HG03378 (cell line): Measurements from ENCODE around the gene PAQR4.
"Not testable (repeated sequence)": the region's sequence is repeated elsewhere in the genome, so short reads cannot be mapped to it uniquely, and the experiment has no call there.

Experiments
- ATAC-seq: cut with Tn5 transposase; IDR thresholded peaks from one replicate; pipeline ENCODE4 v1.9.1; 2021; ENCODE audit warnings: mild to moderate bottlenecking, moderate library complexity; ENCODE audit not compliant: unreplicated experiment

Gene PAQR4

GRCh38 chr16:2968738-2969544 is at the start of gene PAQR4:
Gene PAQR4 (plus strand): TSS chr16:2969348. CDS start chr16:2969675, 327 bp downstream.
- peak; percentile 52 for ATAC-seq

- ATAC-seq, result no peak
These were observed 49.5 kb upstream of the PAQR4 start for GRCh38 chr16:2919511-2920255.

GRCh38 chr16:2923481-2923880 is 45.7 kb upstream of the PAQR4 start:
- no peak for ATAC-seq

GRCh38 chr16:2924901-2925755 is 44.0 kb upstream of the PAQR4 start:
- no peak for ATAC-seq

- no peak for ATAC-seq
These were observed 43.0 kb upstream of the PAQR4 start for GRCh38 chr16:2925951-2926649.

- no peak for ATAC-seq
These were observed 42.5 kb upstream of the PAQR4 start for GRCh38 chr16:2926650-2926999.

- no peak for ATAC-seq
These were observed 42.0 kb upstream of the PAQR4 start for GRCh38 chr16:2927010-2927646.

GRCh38 chr16:2928151-2928550 is 41.0 kb upstream of the PAQR4 start:
- not testable (repeated sequence) for ATAC-seq

- ATAC-seq, result no peak
These were observed 40.4 kb upstream of the PAQR4 start for GRCh38 chr16:2928796-2929195.

GRCh38 chr16:2929693-2930092 is 39.5 kb upstream of the PAQR4 start:
- ATAC-seq, result no peak

GRCh38 chr16:2930236-2930635 is 38.9 kb upstream of the PAQR4 start:
- no peak for ATAC-seq

- not testable (repeated sequence) for ATAC-seq
These were observed 37.8 kb upstream of the PAQR4 start for GRCh38 chr16:2931231-2931914.

- no peak for ATAC-seq
These were observed 36.0 kb upstream of the PAQR4 start for GRCh38 chr16:2933136-2933535.

GRCh38 chr16:2933701-2934100 is 35.4 kb upstream of the PAQR4 start:
- no peak for ATAC-seq

GRCh38 chr16:2934450-2934849 is 34.7 kb upstream of the PAQR4 start:
- ATAC-seq, result no peak

GRCh38 chr16:2936436-2937011 is 32.6 kb upstream of the PAQR4 start:
- ATAC-seq, result no peak

GRCh38 chr16:2937170-2937569 is 32.0 kb upstream of the PAQR4 start:
- ATAC-seq, result no peak

GRCh38 chr16:2938206-2938605 is 30.9 kb upstream of the PAQR4 start:
- ATAC-seq, result no peak

GRCh38 chr16:2939968-2940367 is 29.2 kb upstream of the PAQR4 start:
- no peak for ATAC-seq
